HFFc6 (cell line): ENCODE data around the gene SLC1A3. TPM values are rescaled to one million over a fixed set of nuclear protein-coding genes. Genes with fewer than 3 reads are reported as not detected.

ENCODE experiments used
- DNase-seq: peaks from one replicate; pipeline ENCODE4 v3.0.0-alpha.2; 2018
- H3K27ac Mint-ChIP-seq: 2 replicates; pipeline ENCODE4 v1.8.0; 2020; ENCODE audit warnings: mild to moderate bottlenecking, mixed read lengths
- H3K27me3 Mint-ChIP-seq: 2 replicates; pipeline ENCODE4 v1.8.0; 2021; ENCODE audit warnings: mild to moderate bottlenecking, moderate library complexity, mixed read lengths; ENCODE audit not compliant: insufficient read depth
- H3K36me3 Mint-ChIP-seq: 2 replicates; pipeline ENCODE4 v1.8.0; 2021; ENCODE audit warnings: low read depth, mixed read lengths
- H3K4me1 Mint-ChIP-seq: 2 replicates; pipeline ENCODE4 v1.8.0; 2020; ENCODE audit warnings: low read depth, mixed read lengths
- H3K4me3 Mint-ChIP-seq: 2 replicates; pipeline ENCODE4 v1.8.0; 2020; ENCODE audit warnings: mild to moderate bottlenecking, moderate library complexity, mixed read lengths
- H3K9me3 Mint-ChIP-seq: 2 replicates; pipeline ENCODE4 v1.8.0; 2020; ENCODE audit warnings: mild to moderate bottlenecking, mixed read lengths
- CTCF ChIP-seq: fragments of 200-600 bp; sonication (generic); IDR thresholded peaks from 2 replicates; pipeline ENCODE4 v1.5.0; 2021; ENCODE audit warnings: antibody characterized with exemption, mild to moderate bottlenecking
- total RNA-seq, 6 experiments: library from RNA; stranded (reverse); fragmentation: NEBNext Ultra II Directional; extraction: Animal tissue kit (Norgen Biotek cat#: 25700); gene quantifications; 2 replicates in 1 of 6; 3 replicates in 5 of 6; pipeline ENCODE4 v1.2.3, GENCODE V29; 2021

SLC1A3 gene
- total RNA-seq, 6 experiments from 2014 or later = 0.14 TPM; not detected in 5

GRCh38 chr5:36656556-36656955 lies 50.1 kb downstream of the SLC1A3 start:
- peaks cover 9% of the 10 kb centered on the region for H3K27me3 Mint-ChIP-seq
- H3K9me3 Mint-ChIP-seq = no peaks in the 10 kb centered on the region
- no peaks in the 10 kb centered on the region for H3K36me3 Mint-ChIP-seq
- H3K27ac Mint-ChIP-seq = no peak overlapping the region
- no peak for TF ChIP-seq CTCF
- no peak overlapping the region for H3K4me3 Mint-ChIP-seq
- no peak for DNase-seq
- peaks cover 43% of the 10 kb centered on the region for H3K4me1 Mint-ChIP-seq

- Mint-ChIP-seq H3K36me3 (no peaks in the 10 kb centered on the region), H3K9me3 (no peaks in the 10 kb centered on the region), H3K27ac (peak overlapping the region; percentile 94), H3K4me3 (peak overlapping the region; percentile 54), H3K27me3 (peaks cover 8% of the 10 kb centered on the region), H3K4me1 (peaks cover 43% of the 10 kb centered on the region)
- TF ChIP-seq CTCF = no peak
- DNase-seq = peak; percentile 99
These were observed 51.2 kb downstream of the SLC1A3 start for GRCh38 chr5:36657563-36657995.

GRCh38 chr5:36658038-36658756 lies 51.8 kb downstream of the SLC1A3 start:
- DNase-seq = no peak
- Mint-ChIP-seq H3K4me1 (peaks cover 41% of the 10 kb centered on the region), H3K27ac (peak overlapping the region; percentile 94)

GRCh38 chr5:36659411-36659810 lies 53.0 kb downstream of the SLC1A3 start:
- no peak for DNase-seq
- Mint-ChIP-seq H3K9me3 (no peaks in the 10 kb centered on the region), H3K36me3 (no peaks in the 10 kb centered on the region), H3K4me1 (peaks cover 37% of the 10 kb centered on the region), H3K27me3 (peaks cover 4% of the 10 kb centered on the region; the same call in 1 of the 2 replicates), H3K4me3 (no peak overlapping the region), H3K27ac (no peak overlapping the region)
- no peak for TF ChIP-seq CTCF

More at GRCh38 chr5:36658038-36658756, 51.8 kb downstream of the SLC1A3 start:
- no peaks in the 10 kb centered on the region for H3K36me3 Mint-ChIP-seq
- TF ChIP-seq CTCF = no peak
- peaks cover 5% of the 10 kb centered on the region for H3K27me3 Mint-ChIP-seq
- no peaks in the 10 kb centered on the region for H3K9me3 Mint-ChIP-seq
- H3K4me3 Mint-ChIP-seq = peak overlapping the region; percentile 54

- Mint-ChIP-seq H3K27me3 (no peaks in the 10 kb centered on the region), H3K4me3 (no peak overlapping the region), H3K4me1 (peaks cover 37% of the 10 kb centered on the region), H3K36me3 (no peaks in the 10 kb centered on the region), H3K9me3 (no peaks in the 10 kb centered on the region), H3K27ac (no peak overlapping the region)
- no peak for DNase-seq
- TF ChIP-seq CTCF = no peak
These were observed 54.1 kb downstream of the SLC1A3 start for GRCh38 chr5:36660397-36661049.
